SK-MEL-5 (cell line): ENCODE results near the gene BCL2. TPM values are rescaled to one million over a fixed set of nuclear protein-coding genes. Genes with fewer than 3 reads are reported as not detected.

ENCODE experiments used
- DNase-seq: peaks from one replicate; pipeline ENCODE4 v3.0.0-alpha.2; 2016; ENCODE audit warnings: low read depth, low spot score
- in situ Hi-C: cut with HindIII; loops from 2 replicates; pipeline ENCODE4 v1.10.0; 2016; ENCODE audit warnings: low sequenced_read_pairs, high pct_unique_total_duplicates, low pct_unique_long_range_greater_than_20kb
- small RNA-seq, 2 experiments: library from RNA; depleted of rRNA; stranded (forward); fragments of <200 nt; gene quantifications; one replicate each; pipeline ENCODE3, GENCODE V24; 2014
- total RNA-seq: library from RNA; depleted of rRNA; stranded (reverse); fragments of >200 nt; shearing (Covaris generic); gene quantifications from 2 replicates; pipeline ENCODE4 v1.2.3, GENCODE V29; 2014; rRNA removed

Gene BCL2
- total RNA-seq, 1 experiment from 2014 or later = 9.2 TPM

DNA sequence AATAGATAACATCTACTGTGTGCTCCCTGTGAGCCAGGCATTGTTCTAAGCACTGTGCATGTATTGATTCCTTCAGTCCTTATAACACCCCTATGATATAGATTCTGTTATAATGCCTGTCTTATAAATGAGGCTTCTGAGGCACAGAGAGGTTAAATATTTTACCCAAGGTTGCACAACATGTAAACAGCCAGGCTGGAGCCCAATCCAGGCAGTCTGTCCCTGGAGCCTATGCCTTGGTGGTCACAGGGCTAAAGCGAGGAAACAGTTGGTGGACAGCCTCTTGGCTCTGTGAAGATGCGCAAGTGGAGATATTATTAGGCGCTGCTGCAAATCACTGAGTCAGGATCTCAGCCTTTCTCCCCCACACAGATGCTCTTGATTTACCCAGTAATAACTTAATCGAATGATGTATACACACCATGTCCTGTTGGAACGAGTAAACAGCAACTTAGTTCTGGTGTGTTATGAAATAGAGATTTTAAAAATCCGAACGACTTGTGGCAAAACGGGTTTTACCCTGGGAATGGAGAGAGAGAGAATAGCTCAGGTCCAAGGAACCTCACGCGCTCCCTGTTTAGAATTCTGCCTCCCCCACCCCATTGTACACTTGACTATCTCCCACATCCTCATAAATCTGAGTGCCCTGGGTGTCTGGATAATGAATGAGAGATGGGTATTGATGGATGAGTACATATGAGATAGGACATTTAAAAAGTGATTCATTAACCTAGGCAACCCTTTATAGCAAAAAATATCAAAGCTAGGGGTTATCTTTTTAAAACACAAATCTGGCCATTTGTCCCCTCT, 231.9 kb downstream of the BCL2 start:
- no peak for DNase-seq
- in situ Hi-C loops = no loop called here

DNA sequence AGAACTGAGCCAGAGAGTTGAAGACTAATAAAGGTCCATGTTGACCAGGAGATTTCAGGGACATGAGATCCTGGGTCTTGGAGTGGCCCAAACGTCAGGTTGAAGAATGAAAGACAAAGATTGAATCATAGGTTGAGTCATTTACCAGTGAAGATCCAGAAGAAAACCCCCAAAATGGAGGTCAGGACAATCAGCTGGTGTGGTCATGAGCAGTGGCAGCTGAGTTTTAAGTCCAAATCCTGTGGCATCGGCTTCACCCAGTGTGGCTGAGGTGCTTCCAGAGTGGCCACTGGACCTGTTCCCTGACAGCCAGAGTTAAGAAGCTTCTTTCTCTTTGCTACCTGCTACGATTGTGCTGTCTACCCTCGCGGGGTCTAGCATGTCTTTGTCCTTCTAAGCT, 234.0 kb downstream of the BCL2 start:
- no peak for DNase-seq
- in situ Hi-C loops = no loop called here

DNA sequence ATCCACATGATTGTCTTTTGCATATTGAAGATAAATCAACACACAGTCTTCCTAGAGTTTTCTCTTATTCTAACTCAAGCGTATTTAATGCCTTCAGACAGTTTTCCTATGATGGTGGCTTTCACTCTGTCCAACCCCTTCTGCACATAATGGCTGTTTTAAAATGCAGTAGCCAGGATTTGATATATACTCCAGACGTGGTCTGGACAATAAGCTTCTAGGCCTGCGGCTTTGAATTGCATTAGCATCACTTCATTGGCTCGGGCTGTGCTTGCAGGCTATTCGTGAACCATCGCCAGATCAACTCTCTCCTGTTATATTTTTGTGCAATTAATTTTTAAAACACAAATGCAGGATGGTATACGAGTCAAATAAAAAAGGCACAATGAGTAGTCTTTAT, 235.3 kb downstream of the BCL2 start:
- DNase-seq = no peak
- in situ Hi-C loops = no loop called here

DNA sequence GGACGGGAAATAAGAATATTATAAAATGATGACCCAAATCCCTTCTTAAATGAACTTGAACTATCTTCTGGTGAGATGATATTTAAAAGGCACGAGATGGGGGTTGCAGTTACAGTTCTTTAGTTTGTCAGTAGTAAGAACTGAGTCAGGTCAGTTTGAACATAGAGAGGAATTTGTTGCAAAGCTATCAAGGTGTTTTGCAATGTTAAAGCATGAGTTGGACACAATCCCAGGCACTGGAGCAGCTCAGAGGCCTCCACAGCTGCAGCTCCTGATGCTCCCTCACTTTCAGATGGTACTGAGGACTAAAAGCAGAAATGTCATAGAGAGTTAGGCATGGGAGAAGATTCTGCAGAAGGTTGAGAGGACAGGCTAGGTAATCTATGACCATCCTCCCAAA, 236.0 kb downstream of the BCL2 start:
- in situ Hi-C loops = no loop called here
- DNase-seq = no peak

DNA sequence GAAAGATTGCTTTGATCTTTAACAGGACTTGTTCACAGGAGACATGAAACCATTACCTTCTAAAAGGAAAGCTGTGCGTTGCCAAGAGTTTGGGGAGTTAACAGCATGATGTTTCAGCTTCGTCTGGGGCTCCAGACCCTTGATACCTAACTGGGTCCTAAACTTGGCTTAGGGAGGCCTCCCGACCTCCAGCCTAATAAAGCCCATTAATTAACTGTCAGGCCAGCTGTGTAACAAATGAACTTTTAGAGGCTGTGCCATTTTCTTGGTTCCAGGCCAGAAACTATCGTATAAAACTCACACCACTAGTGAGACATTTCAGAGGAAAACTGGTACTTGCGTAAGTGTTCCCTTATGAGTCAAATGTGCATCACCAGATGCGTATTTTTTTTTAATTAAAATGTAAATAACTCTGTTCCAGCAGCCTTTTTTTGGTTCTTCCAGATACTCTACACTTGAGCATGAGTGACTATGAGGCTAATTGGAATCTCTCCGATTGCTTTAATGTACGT, 236.5 kb downstream of the BCL2 start:
- DNase-seq = no peak
- in situ Hi-C loops = no loop called here

DNA sequence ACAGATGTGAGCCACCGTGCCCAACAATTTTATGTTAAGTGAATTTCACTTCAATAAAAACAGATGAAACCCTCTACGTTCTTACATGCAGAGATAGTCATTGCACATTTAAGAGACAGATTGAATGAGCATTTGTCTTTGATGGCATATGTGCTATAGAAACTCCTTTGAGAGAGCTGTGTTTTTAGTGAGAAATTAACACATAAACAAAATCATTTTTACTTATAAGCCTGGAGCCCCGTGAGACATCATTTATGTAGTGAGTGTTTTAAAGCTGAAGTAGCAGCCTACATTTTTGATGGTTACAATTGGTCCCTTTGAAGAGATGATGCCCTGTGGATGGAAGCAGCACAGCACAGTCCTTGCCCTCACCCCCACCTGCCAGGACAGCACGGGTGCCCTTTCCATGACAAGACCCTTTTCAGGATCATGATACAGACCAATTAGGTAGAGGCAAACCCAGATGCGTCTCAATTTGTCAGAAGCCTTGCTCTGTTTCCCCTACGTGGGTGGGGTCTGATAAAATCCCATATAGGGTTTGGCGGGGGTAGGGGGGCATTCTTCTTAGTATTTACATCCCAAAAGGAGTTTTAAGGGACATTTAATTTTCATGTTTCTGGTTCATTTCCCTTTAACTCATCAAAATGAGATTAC, 237.1 kb downstream of the BCL2 start:
- no peak for DNase-seq
- in situ Hi-C loops = no loop called here

DNA sequence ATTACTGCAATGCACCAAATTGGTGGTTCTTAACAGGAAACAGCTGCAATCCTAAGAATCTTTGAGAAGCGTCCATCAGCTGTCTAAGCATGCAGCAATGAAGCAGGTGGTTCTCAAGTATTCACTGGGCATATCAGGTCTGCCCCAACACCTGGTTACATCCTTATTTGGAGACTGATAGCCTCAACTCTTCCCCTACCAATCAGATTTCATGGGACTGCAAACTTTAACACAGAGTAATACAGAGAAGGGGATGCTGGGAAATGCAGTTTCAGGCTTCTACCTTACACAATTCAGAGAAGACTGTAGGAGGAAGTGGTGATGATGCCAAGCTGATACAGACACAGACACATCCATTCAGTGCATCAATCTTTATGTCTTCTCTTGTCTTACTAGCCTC, 240.5 kb downstream of the BCL2 start:
- in situ Hi-C loops = no loop called here
- DNase-seq = peak; percentile 18

DNA sequence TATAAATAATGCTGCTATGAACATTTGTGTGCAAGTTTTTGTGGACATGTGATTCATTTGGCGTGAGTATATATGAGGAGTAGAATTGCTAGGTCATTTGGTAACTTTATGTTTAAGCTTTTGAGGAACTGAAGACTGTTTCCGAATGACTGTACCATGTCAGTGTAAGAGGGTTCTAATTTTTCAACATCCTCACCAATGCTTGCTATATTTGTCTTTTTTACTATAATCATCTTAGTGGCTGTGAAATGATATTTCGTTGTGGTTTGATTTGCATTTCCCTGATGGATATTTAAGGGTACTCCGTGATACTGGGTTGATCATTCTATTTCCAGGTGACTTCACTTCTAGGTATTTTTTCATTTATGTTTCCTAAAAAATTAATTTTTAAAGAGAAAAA, 241.1 kb downstream of the BCL2 start:
- in situ Hi-C loops = no loop called here
- DNase-seq = no peak

DNA sequence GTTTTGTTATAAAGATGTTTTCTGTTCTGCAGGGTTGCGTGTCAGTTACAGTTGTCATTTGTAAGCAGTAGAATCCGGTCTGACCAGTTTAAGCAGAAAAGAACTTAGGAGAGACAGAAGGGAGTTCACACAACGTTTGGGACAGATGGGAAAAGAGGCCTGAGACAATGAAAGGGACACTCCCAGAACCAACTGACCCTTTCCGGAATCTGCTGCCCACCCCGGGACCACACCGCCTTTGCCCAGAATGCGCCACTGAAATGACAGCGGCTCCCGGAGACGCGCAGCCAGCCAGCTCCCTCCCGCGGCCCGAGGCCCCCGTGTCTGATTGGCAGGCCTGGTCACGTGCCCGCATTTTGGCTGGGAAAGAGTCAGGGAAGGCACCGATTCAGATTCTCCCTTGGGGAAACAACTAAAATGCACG, 244.6 kb downstream of the BCL2 start:
- peak; percentile 31 for DNase-seq
- in situ Hi-C loops = no loop called here

DNA sequence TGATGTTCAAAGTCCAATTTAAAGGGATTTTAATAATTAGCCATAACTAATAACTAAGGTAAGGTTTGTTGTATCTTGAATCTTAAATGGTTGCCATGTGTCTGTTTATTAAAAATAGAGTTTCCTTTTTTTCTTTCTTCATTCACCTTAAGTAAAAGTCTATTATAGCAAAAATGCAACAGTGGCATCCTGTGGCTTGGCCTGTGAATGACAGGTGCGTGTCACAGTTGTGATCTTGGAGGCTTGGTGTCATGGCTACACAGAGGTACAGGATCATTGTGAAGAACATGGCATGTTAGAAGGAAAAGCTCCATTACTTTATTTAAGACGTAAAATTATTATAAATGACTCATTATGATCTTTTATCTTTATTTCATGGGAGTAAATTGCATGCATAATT, 246.1 kb downstream of the BCL2 start:
- in situ Hi-C loops = no loop called here
- DNase-seq = no peak

Small RNA genes within 50 kb of the gene (small RNA-seq; reads per million reads assigned to genes)
- 0 reads per million in 2 experiments for gene AC022726.1

Other genes with a start within 250 kb of the BCL2 start
- gene KDSR, start 47.4 kb upstream of the BCL2 start, total RNA-seq = 27.6 TPM in 2 replicates
- gene VPS4B, start 102.7 kb upstream of the BCL2 start, total RNA-seq = 51.0 and 51.4 TPM in 2 replicates
- gene SERPINB5, start 157.2 kb upstream of the BCL2 start, total RNA-seq = not detected in 2 replicates
- not detected in 2 replicates for gene SERPINB12, start 222.6 kb upstream of the BCL2 start, total RNA-seq